H9 (cell line): ENCODE measurements around the gene KCNMB2. TPM values are rescaled to one million over a fixed set of nuclear protein-coding genes. Genes with fewer than 3 reads are reported as not detected.

Experiments used
- DNase-seq: peaks from one replicate; pipeline ENCODE4 v3.0.0-alpha.2; 2017
- H2AFZ ChIP-seq: one replicate; pipeline ENCODE4 v1.6.1; 2013; ENCODE audit warnings: mild to moderate bottlenecking, low read length, control low read depth, moderate library complexity
- H2AK5ac ChIP-seq: 2 replicates; pipeline ENCODE4 v1.6.1; 2013; ENCODE audit warnings: low read length, control low read depth, mixed read lengths; ENCODE audit not compliant: insufficient read length
- H2BK120ac ChIP-seq: one replicate; pipeline ENCODE4 v1.6.1; 2013; ENCODE audit warnings: low read depth, mild to moderate bottlenecking, low read length, control low read depth, inconsistent platforms; ENCODE audit not compliant: poor library complexity, severe bottlenecking
- H2BK12ac ChIP-seq: 2 replicates; pipeline ENCODE4 v1.6.1; 2013; ENCODE audit warnings: low read length, control low read depth, mixed read lengths, low read depth; ENCODE audit not compliant: insufficient read length
- H2BK15ac ChIP-seq: 2 replicates; pipeline ENCODE4 v1.6.1; 2013; ENCODE audit warnings: low read depth, low read length, control low read depth
- H2BK20ac ChIP-seq: one replicate; pipeline ENCODE4 v1.6.1; 2013; ENCODE audit warnings: low read depth, mild to moderate bottlenecking, low read length, control low read depth, inconsistent platforms; ENCODE audit not compliant: poor library complexity, severe bottlenecking
- H2BK5ac ChIP-seq: 2 replicates; pipeline ENCODE4 v1.6.1; 2013; ENCODE audit warnings: low read length, control low read depth, mixed read lengths; ENCODE audit not compliant: insufficient read length
- H3K14ac ChIP-seq: 2 replicates; pipeline ENCODE4 v1.6.1; 2013; ENCODE audit warnings: low read length, control low read depth; ENCODE audit not compliant: insufficient read depth
- H3K18ac ChIP-seq: 2 replicates; pipeline ENCODE4 v1.6.1; 2013; ENCODE audit warnings: low read depth, mild to moderate bottlenecking, mixed read lengths, low read length, control low read depth; ENCODE audit not compliant: insufficient read length
- H3K23ac ChIP-seq: 2 replicates; pipeline ENCODE4 v1.6.1; 2013; ENCODE audit warnings: low read length, control low read depth, mixed read lengths, low read depth; ENCODE audit not compliant: insufficient read length
- H3K23me2 ChIP-seq: 2 replicates; pipeline ENCODE4 v1.6.1; 2013; ENCODE audit warnings: low read depth, mild to moderate bottlenecking, mixed read lengths, low read length, control low read depth; ENCODE audit not compliant: insufficient read length, poor library complexity, severe bottlenecking
- H3K27ac ChIP-seq: 2 replicates; pipeline ENCODE4 v1.5.1; 2013; ENCODE audit warnings: low read length, control low read depth, mixed read lengths, low read depth; ENCODE audit not compliant: insufficient read length
- H3K27me3 ChIP-seq: 2 replicates; pipeline ENCODE4 v1.6.1; 2013; ENCODE audit warnings: low read length, control low read depth, inconsistent platforms; ENCODE audit not compliant: insufficient read depth
- H3K4ac ChIP-seq: 2 replicates; pipeline ENCODE4 v1.6.1; 2013; ENCODE audit warnings: low read depth, mild to moderate bottlenecking, control low read depth, inconsistent platforms, low read length, moderate library complexity
- H3K4me1 ChIP-seq: 2 replicates; pipeline ENCODE4 v1.6.1; 2013; ENCODE audit warnings: low read length, control low read depth, inconsistent platforms; ENCODE audit not compliant: insufficient read depth
- H3K4me2 ChIP-seq: 2 replicates; pipeline ENCODE4 v1.6.1; 2013; ENCODE audit warnings: low read length, control low read depth, mixed read lengths; ENCODE audit not compliant: insufficient read length, insufficient read depth
- H3K56ac ChIP-seq: 2 replicates; pipeline ENCODE4 v1.6.1; 2013; ENCODE audit warnings: low read depth, mild to moderate bottlenecking, mixed read lengths, low read length, control low read depth; ENCODE audit not compliant: insufficient read length
- H3K79me1 ChIP-seq: 2 replicates; pipeline ENCODE4 v1.6.1; 2013; ENCODE audit warnings: low read depth, mild to moderate bottlenecking, moderate library complexity, low read length, control low read depth, inconsistent platforms; ENCODE audit not compliant: insufficient read depth, poor library complexity, severe bottlenecking
- H3K79me2 ChIP-seq: 2 replicates; pipeline ENCODE4 v1.6.1; 2013; ENCODE audit warnings: low read length, control low read depth, inconsistent platforms; ENCODE audit not compliant: insufficient read depth
- H3K9ac ChIP-seq: 2 replicates; pipeline ENCODE4 v1.6.1; 2013; ENCODE audit warnings: low read length, control low read depth, mixed read lengths; ENCODE audit not compliant: insufficient read length; ENCODE audit errors: extremely low read depth
- H3K9me3 ChIP-seq: one replicate; pipeline ENCODE4 v1.6.1; 2013; ENCODE audit warnings: low read depth, low read length, inconsistent platforms; ENCODE audit not compliant: control insufficient read depth
- H3T11ph ChIP-seq: one replicate; pipeline ENCODE4 v1.6.1; 2013; ENCODE audit warnings: mild to moderate bottlenecking, low read length, control low read depth, inconsistent platforms
- H4K20me1 ChIP-seq: one replicate; pipeline ENCODE4 v1.6.1; 2013; ENCODE audit not compliant: control insufficient read depth, insufficient read length, insufficient read depth
- H4K5ac ChIP-seq: 2 replicates; pipeline ENCODE4 v1.6.1; 2013; ENCODE audit warnings: low read depth, mild to moderate bottlenecking, mixed read lengths, low read length, control low read depth; ENCODE audit not compliant: insufficient read length
- H4K8ac ChIP-seq: replicated peaks from 2 replicates; pipeline ENCODE4 v1.6.1; 2013; ENCODE audit warnings: low read length, control low read depth, mixed read lengths, low read depth; ENCODE audit not compliant: insufficient read length
- H4K91ac ChIP-seq: 2 replicates; pipeline ENCODE4 v1.6.1; 2013; ENCODE audit warnings: low read depth, mild to moderate bottlenecking, moderate library complexity, mixed read lengths, low read length, control low read depth; ENCODE audit not compliant: insufficient read length
- H3K27ac Mint-ChIP-seq, 3 experiments: 2 replicates in 2 of 3; 3 replicates in 1 of 3; pipeline ENCODE4 v1.8.0; 2020 to 2021; ENCODE audit warnings: mixed read lengths in 3 of 3, mild to moderate bottlenecking in 1 of 3, moderate library complexity in 1 of 3
- H3K27me3 Mint-ChIP-seq: 2 replicates; pipeline ENCODE4 v1.8.0; 2021; ENCODE audit warnings: low read depth, mild to moderate bottlenecking, moderate library complexity, mixed read lengths
- H3K36me3 Mint-ChIP-seq, 3 experiments: 2 replicates in 2 of 3; 3 replicates in 1 of 3; pipeline ENCODE4 v1.8.0; 2020 to 2021; ENCODE audit warnings: low read depth in 3 of 3, mixed read lengths in 3 of 3; ENCODE audit not compliant: insufficient read depth in 1 of 3
- H3K4me1 Mint-ChIP-seq, 2 experiments: 2 replicates each; pipeline ENCODE4 v1.8.0; 2020; ENCODE audit warnings: mixed read lengths in 2 of 2
- H3K4me3 Mint-ChIP-seq, 2 experiments: 2 replicates in 1 of 2; 3 replicates in 1 of 2; pipeline ENCODE4 v1.8.0; 2020 to 2021; ENCODE audit warnings: mild to moderate bottlenecking in 2 of 2, mixed read lengths in 2 of 2, moderate library complexity in 1 of 2
- H3K9me3 Mint-ChIP-seq, 2 experiments: 2 replicates in 1 of 2; 3 replicates in 1 of 2; pipeline ENCODE4 v1.8.0; 2020; ENCODE audit warnings: mild to moderate bottlenecking in 2 of 2, mixed read lengths in 2 of 2, moderate library complexity in 1 of 2
- WGBS: extraction: QIAGEN DNeasy Blood & Tissue Kit; methylation state at CpG from one replicate; pipeline ENCODE4 v1.1.7; 2013; ENCODE audit warnings: missing lambda C conversion rate, low lambda C conversion rate, mixed read lengths; ENCODE audit not compliant: insufficient read length; ENCODE audit errors: extremely low coverage; 5-methylcytosine and 5-hydroxymethylcytosine counted together
- total RNA-seq: library from RNA; stranded (reverse); gene quantifications from 2 replicates; pipeline ENCODE4 v1.2.1, GENCODE V29; 2021
- TF ChIP-seq, protein P1 (sequence below): fragments of 200-600 bp; sonication (generic); conservative IDR thresholded peaks from 3 replicates; pipeline ENCODE4 v1.8.0; 2021; ENCODE audit warnings: antibody characterized with exemption, mild to moderate bottlenecking

Gene KCNMB2
- total RNA-seq, 1 experiment from 2014 or later = not detected

DNA sequence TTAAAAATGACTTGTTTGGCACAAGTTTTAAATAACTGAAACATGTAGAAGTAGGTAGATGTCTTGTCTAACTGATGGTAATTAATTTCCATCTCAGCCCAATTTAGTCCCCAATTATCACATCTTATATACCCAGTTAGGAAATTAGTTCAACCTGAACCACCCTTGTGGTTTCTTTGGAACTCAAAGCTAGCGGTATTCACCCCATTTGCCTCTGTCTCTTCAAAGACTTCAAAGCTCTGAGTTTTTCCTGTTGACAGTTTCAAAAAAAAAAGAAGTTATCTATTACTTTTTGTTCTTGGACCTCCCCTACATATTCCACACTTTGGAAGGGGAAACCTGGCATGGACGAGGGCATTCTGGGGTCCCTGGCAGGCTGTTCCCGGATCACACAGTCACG is 236.5 kb downstream of the KCNMB2 start:
- no peak overlapping the region for H4K91ac ChIP-seq
- H3K23ac ChIP-seq = no peak overlapping the region
- Mint-ChIP-seq H3K27me3 (no peaks in the 10 kb centered on the region), H3K4me3 (no peak overlapping the region), H3K36me3 (no peaks in the 10 kb centered on the region), H3K27ac (no peak overlapping the region), H3K4me1 (peaks cover 11 to 16% of the 10 kb centered on the region in 2 experiments), H3K9me3 (no peaks in the 10 kb centered on the region)
- no peak overlapping the region for H3K14ac ChIP-seq
- no peak overlapping the region for H3K9ac ChIP-seq
- H2AK5ac ChIP-seq = no peak overlapping the region
- WGBS = no CpG with 5 or more reads among the region's 4 CpGs
- H2BK12ac ChIP-seq = no peak overlapping the region
- H2BK15ac ChIP-seq = no peak overlapping the region
- no peaks in the 10 kb centered on the region for H4K20me1 ChIP-seq
- no peaks in the 10 kb centered on the region for H3K79me1 ChIP-seq
- H3K4me1 ChIP-seq = no peaks in the 10 kb centered on the region
- no peak overlapping the region for H4K8ac ChIP-seq
- no peak overlapping the region for H4K5ac ChIP-seq
- no peaks in the 10 kb centered on the region for H3K9me3 ChIP-seq
- H3K23me2 ChIP-seq = no peaks in the 10 kb centered on the region
- no peak overlapping the region for H3K56ac ChIP-seq
- H3K18ac ChIP-seq = no peak overlapping the region
- no peak overlapping the region for H2BK20ac ChIP-seq
- H3K79me2 ChIP-seq = no peaks in the 10 kb centered on the region
- no peak overlapping the region for H2BK5ac ChIP-seq
- TF ChIP-seq, protein P1, sequence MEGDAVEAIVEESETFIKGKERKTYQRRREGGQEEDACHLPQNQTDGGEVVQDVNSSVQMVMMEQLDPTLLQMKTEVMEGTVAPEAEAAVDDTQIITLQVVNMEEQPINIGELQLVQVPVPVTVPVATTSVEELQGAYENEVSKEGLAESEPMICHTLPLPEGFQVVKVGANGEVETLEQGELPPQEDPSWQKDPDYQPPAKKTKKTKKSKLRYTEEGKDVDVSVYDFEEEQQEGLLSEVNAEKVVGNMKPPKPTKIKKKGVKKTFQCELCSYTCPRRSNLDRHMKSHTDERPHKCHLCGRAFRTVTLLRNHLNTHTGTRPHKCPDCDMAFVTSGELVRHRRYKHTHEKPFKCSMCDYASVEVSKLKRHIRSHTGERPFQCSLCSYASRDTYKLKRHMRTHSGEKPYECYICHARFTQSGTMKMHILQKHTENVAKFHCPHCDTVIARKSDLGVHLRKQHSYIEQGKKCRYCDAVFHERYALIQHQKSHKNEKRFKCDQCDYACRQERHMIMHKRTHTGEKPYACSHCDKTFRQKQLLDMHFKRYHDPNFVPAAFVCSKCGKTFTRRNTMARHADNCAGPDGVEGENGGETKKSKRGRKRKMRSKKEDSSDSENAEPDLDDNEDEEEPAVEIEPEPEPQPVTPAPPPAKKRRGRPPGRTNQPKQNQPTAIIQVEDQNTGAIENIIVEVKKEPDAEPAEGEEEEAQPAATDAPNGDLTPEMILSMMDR = no peak
- H3T11ph ChIP-seq = no peak overlapping the region
- no peak overlapping the region for H3K4me2 ChIP-seq
- H2BK120ac ChIP-seq = no peak overlapping the region
- H3K27ac ChIP-seq = no peak overlapping the region
- no peak overlapping the region for H3K4ac ChIP-seq
- no peaks in the 10 kb centered on the region for H3K27me3 ChIP-seq
- no peak for DNase-seq
- H2AFZ ChIP-seq = no peak overlapping the region
